K562 (cell line): ENCODE data around the gene PRR5.

ENCODE experiments used
- ESRRA ChIP-seq: fragments of 450-650 bp; IDR thresholded peaks from 2 replicates; pipeline ENCODE4 v1.6.1; 2014; ENCODE audit warnings: low read depth, mild to moderate bottlenecking, moderate library complexity, borderline replicate concordance
- HDAC2 ChIP-seq: fragments of 450-650 bp; IDR thresholded peaks from 2 replicates; pipeline ENCODE4 v1.6.1; 2016; ENCODE audit warnings: mild to moderate bottlenecking
- KAT8 ChIP-seq: fragments of 450-650 bp; IDR thresholded peaks from 2 replicates; pipeline ENCODE4 v1.6.1; 2016; ENCODE audit warnings: low read depth, mild to moderate bottlenecking
- POLR2AphosphoS5 ChIP-seq: IDR thresholded peaks from 2 replicates; pipeline ENCODE4 v1.6.1; 2011; ENCODE audit warnings: mild to moderate bottlenecking, low read depth, low read length, moderate library complexity; ENCODE audit not compliant: control insufficient read depth, insufficient read depth

DNA sequence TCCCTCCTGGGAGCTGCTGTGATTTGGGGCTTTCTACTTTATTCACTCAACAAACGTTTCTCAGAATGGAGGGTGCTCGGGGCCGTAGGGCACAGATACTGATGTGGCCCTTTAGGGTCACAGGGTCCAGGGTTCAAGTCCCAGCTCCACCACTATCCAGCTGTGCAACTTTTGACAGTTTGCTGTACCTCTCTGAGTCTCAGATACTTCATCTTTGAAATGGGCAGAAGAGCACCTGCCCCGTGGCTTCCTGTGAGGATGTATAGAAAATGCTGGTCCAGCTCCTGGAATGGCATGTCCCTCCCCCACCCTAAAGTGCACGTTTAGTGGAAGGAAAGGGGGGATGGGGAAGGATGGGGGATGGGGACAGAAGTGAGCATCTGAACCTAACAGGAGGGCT is 21.9 kb upstream of the PRR5 start:
- TF ChIP-seq ESRRA (no peak), KAT8 (no peak), POLR2AphosphoS5 (no peak), HDAC2 (no peak; the same call in 1 of the 2 replicates)
